Cardiac muscle cell (in vitro differentiated cells and primary cell): ENCODE results near the gene TPM1. TPM values are rescaled to one million over a fixed set of nuclear protein-coding genes. Genes with fewer than 3 reads are reported as not detected.

ENCODE experiments used
- DNase-seq, 2 donors: peaks; one replicate each; pipeline versions ENCODE4 v3.0.0 to v3.0.0-alpha.2; 2010 to 2017; ENCODE audit warnings: low read depth in 1 of 2, low spot score in 1 of 2
- H3K27ac ChIP-seq: fragments of 200-600 bp; sonication (generic); 2 replicates; pipeline ENCODE4 v1.5.1; 2016
- H3K27me3 ChIP-seq: fragments of 200-600 bp; sonication (generic); 2 replicates; pipeline ENCODE4 v1.6.0; 2016; ENCODE audit warnings: control low read depth
- H3K36me3 ChIP-seq: fragments of 200-600 bp; sonication (generic); 2 replicates; pipeline ENCODE4 v1.5.1; 2016; ENCODE audit warnings: control low read depth
- H3K4me1 ChIP-seq: fragments of 200-600 bp; sonication (generic); 2 replicates; pipeline ENCODE4 v1.8.1; 2017; ENCODE audit warnings: low read depth, mild to moderate bottlenecking, mixed run types
- H3K4me3 ChIP-seq: fragments of 200-600 bp; sonication (generic); 2 replicates; pipeline ENCODE4 v1.5.1; 2016; ENCODE audit warnings: mild to moderate bottlenecking
- H3K9me3 ChIP-seq: fragments of 200-600 bp; sonication (generic); 2 replicates; pipeline ENCODE4 v1.5.1; 2017; ENCODE audit warnings: low read depth, mild to moderate bottlenecking, control low read depth
- polyA plus RNA-seq: library from polyadenylated mRNA; unstranded; fragments of >200 nt; fragmentation: Nextera tagmentation; extraction: Ambion mirVana; gene quantifications from 2 replicates; pipeline ENCODE4 v1.2.1, GENCODE V29; 2016
- total RNA-seq: library from RNA; depleted of rRNA; stranded (reverse); fragments of >200 nt; gene quantifications from 2 replicates; pipeline ENCODE4 v1.2.3, GENCODE V29; 2016
- TF ChIP-seq, protein P1 (sequence below): IDR thresholded peaks from 2 replicates; pipeline ENCODE4 v1.5.1; 2012; ENCODE audit warnings: low read depth, mild to moderate bottlenecking, low read length

The TPM1 gene
- total and polyA plus RNA-seq, 2 experiments from 2014 or later = 6,553 to 10,138 TPM

DNA sequence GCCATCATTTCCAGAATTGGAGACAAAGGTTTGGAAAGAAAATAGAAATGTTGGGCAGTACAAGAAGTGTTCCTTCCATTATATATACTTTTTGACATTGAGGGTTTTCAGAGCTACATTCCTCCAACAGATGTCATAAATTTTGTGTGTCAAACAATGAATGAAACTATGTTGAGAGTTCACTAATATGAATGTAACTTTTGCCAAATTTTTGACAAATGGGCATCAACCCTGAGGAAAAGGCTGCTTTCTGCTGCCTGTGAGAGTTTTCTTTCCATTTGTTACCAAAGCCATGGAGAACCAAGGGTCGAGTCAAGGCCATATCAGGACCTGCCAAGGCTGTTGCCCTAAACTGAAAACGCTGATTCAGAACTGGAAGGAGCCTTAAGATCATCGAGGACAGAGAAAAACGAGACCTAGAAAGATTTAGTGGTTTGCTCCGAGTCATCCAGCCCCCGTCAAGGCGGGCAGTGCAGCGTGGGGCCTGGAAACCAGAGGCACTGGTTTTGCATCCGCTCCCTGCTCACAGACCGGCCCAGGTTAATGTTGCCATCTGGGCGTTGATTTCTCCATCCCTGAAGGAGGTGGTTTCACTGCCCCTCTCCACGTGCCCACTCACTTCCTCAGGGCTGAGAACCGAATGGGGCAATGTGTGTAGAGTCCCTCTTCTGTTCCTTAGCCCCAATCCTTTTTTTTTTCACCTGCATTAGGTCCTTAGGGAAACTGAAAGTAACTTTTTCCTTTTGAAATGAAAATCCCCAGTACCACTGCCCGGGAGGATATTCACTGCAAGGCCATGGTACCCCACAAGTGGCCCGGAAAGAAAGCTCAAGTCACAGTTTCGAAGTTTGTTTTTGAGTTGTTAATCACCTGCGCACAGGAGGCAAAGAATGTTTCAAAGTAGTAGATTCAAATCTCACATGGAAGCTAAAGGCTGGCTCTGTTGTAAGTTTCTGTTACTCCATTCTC is 32.8 kb downstream of the TPM1 start:
- Histone ChIP-seq H3K27ac (no peak overlapping the region), H3K4me1 (peaks cover 17% of the 10 kb centered on the region), H3K9me3 (no peaks in the 10 kb centered on the region), H3K36me3 (peaks cover 3% of the 10 kb centered on the region), H3K4me3 (no peak overlapping the region), H3K27me3 (no peaks in the 10 kb centered on the region)
- TF ChIP-seq, protein P1, sequence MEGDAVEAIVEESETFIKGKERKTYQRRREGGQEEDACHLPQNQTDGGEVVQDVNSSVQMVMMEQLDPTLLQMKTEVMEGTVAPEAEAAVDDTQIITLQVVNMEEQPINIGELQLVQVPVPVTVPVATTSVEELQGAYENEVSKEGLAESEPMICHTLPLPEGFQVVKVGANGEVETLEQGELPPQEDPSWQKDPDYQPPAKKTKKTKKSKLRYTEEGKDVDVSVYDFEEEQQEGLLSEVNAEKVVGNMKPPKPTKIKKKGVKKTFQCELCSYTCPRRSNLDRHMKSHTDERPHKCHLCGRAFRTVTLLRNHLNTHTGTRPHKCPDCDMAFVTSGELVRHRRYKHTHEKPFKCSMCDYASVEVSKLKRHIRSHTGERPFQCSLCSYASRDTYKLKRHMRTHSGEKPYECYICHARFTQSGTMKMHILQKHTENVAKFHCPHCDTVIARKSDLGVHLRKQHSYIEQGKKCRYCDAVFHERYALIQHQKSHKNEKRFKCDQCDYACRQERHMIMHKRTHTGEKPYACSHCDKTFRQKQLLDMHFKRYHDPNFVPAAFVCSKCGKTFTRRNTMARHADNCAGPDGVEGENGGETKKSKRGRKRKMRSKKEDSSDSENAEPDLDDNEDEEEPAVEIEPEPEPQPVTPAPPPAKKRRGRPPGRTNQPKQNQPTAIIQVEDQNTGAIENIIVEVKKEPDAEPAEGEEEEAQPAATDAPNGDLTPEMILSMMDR = no peak
- DNase-seq = no peak

DNA sequence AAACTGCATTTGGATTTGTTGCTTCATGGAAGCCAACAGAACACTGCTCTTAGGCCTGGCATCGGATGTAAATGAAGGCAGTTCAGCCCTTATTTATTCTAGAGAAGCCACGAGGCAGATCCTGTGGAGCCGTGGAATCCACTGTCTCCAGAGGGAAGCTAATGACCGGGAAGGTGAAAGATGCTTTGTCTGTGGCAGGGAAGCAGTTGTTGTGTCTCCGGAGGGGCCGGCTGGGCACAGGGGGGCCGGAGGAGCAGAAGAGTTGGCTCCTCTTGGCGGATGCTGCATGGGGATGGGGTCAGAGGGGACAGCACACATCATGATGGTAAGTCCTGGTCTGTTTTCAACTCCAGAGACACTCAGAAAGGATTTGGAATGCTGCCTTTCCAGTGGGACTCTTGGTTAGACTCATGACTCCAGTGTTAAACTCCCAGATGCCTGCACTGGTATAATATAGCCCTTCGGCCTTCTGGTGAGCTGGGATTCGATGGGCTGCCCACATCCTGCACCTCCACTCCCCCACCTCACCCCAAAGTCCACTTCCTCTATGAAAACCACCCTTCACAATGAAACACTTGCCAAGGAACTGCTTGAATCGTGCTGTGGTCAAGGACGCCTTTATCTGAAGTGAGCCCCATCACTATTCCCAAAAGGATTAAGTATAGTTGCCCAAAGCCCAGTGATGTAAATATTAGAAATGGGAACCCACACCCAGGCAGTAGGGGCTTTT is 33.6 kb downstream of the TPM1 start:
- H3K4me3 ChIP-seq = no peak overlapping the region
- no peaks in the 10 kb centered on the region for H3K9me3 ChIP-seq
- no peak overlapping the region for H3K27ac ChIP-seq
- peaks cover 3% of the 10 kb centered on the region for H3K36me3 ChIP-seq
- peaks cover 17% of the 10 kb centered on the region for H3K4me1 ChIP-seq
- no peaks in the 10 kb centered on the region for H3K27me3 ChIP-seq
- TF ChIP-seq, protein P1 = no peak
- no peak for DNase-seq

DNA sequence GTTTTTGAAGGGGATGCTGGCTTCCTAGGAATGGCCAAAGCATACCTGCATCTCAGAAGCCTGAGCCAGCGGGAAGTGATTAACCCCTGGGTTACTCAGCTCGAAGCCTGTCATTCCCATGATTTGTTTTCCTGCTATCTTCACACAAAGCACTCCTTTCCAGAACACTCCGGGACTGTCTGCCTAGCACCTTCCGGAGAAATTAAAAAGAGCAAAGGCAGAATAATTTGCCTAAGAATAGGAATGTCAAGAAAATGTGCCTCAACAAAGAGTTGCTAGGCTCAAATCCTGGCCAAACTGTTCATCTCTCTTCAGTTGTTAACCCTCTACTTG is 34.1 kb downstream of the TPM1 start:
- TF ChIP-seq, protein P1 = no peak
- peaks cover 17% of the 10 kb centered on the region for H3K4me1 ChIP-seq

DNA sequence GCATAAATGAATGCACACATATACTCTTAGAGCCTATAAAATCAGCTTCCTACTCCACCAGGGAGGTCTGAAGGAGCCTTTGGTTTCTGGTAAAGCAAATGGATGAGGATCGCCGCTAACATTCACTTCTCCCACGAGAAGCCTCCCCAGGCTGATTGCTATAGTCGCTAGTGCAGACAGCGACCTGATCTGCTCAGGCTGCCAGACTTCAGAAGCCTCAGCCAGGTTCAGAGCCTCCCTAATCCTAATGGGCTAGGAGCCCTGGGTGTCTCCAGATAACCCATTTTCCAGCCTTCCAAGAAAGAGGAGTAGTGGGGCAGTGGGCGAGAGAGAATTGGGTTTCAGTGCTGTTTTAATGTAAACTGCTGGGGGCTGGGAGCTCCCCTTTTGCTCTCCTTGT is 35.4 kb downstream of the TPM1 start:
- Histone ChIP-seq H3K4me1 (peaks cover 24% of the 10 kb centered on the region), H3K9me3 (no peaks in the 10 kb centered on the region), H3K4me3 (no peak overlapping the region), H3K27ac (no peak overlapping the region), H3K36me3 (no peaks in the 10 kb centered on the region), H3K27me3 (no peaks in the 10 kb centered on the region)
- TF ChIP-seq, protein P1 = no peak
- no peak for DNase-seq

More for the DNA sequence above, 34.1 kb downstream of the TPM1 start:
- Histone ChIP-seq H3K4me3 (no peak overlapping the region), H3K27ac (no peak overlapping the region), H3K9me3 (no peaks in the 10 kb centered on the region), H3K36me3 (no peaks in the 10 kb centered on the region), H3K27me3 (no peaks in the 10 kb centered on the region)
- DNase-seq = no peak

DNA sequence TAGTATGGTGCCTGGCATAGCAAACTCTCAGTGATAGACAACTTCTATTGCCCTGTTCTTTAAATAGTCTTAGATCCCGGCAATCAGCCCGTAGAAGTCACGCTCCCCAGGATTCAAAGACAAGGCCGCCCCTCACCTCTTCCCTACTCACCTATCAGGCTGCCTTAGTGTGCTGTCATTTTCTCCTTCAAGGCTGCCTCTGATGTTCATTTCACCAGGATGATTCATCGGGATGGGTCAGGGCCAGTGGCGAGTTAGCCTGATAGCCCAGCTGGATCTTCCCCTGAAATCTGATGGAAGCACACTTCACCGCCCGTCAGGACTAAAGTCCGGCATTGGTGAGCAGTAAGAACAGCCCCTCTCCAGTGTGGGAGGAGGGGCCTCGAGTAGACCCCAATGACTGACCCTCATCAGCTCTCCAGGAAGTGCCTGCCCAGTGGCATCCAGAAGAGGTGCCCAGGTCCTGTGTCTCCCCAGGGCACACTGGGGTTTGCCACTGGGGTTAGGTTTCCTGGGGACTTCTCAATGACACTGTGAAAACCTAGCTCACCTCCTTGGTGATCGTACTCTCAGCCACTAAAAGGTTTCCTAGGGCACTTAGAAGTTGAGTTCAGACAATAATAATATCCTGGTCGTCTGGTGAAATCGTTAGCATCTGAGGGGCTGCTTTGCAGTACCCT is 37.5 kb downstream of the TPM1 start:
- Histone ChIP-seq H3K36me3 (no peaks in the 10 kb centered on the region), H3K4me3 (no peak overlapping the region), H3K27ac (no peak overlapping the region), H3K9me3 (no peaks in the 10 kb centered on the region), H3K27me3 (no peaks in the 10 kb centered on the region), H3K4me1 (peaks cover 26% of the 10 kb centered on the region)
- DNase-seq = no peak
- TF ChIP-seq, protein P1 = no peak
